Right lobe of liver (tissue), 6 donors: ENCODE data around the gene TSPYL2. TPM values are rescaled to one million over a fixed set of nuclear protein-coding genes. Genes with fewer than 3 reads are reported as not detected.

ENCODE experiments used
- ATAC-seq, 4 donors: fragments of 200-7000 bp; cut with Tn5 transposase; one replicate each; pipeline ENCODE4 v1.9.1; 2020; ENCODE audit warnings: mild to moderate bottlenecking in 4 of 4, moderate library complexity in 4 of 4
- DNase-seq, 3 donors: peaks; one replicate each; pipeline ENCODE4 v3.0.0-alpha.2; 2020
- H3K27ac ChIP-seq, 3 donors: fragments of 200-600 bp; one replicate each; pipeline ENCODE4 v1.8.0; 2022
- H3K27me3 ChIP-seq, 2 donors: fragments of 200-600 bp; one replicate each; pipeline ENCODE4 v1.8.0; 2022
- H3K36me3 ChIP-seq, 4 donors: fragments of 200-600 bp; sonication (generic) in 1 of 4; one replicate each; pipeline versions ENCODE4 v1.5.1 to v1.8.0; 2017 to 2022; ENCODE audit warnings: control low read depth in 1 of 4
- H3K4me1 ChIP-seq, 4 donors: fragments of 200-600 bp; sonication (generic) in 1 of 4; one replicate each; pipeline versions ENCODE4 v1.5.1 to v1.8.0; 2017 to 2022; ENCODE audit warnings: control low read depth in 1 of 4
- H3K4me3 ChIP-seq, 3 donors: fragments of 200-600 bp; one replicate each; pipeline ENCODE4 v1.8.0; 2022
- H3K9me3 ChIP-seq, 4 donors: fragments of 200-600 bp; sonication (generic) in 1 of 4; one replicate each; pipeline versions ENCODE4 v1.5.1 to v1.8.0; 2017 to 2022; ENCODE audit warnings: control low read depth in 1 of 4
- POLR2A ChIP-seq: fragments of 450-650 bp; IDR thresholded peaks from one replicate; pipeline ENCODE4 v1.6.1; 2017; ENCODE audit warnings: antibody characterized with exemption, mild to moderate bottlenecking
- WGBS: methylation state at CpG from one replicate; pipeline ENCODE4 v1.1.6; 2018; ENCODE audit warnings: low coverage, low lambda C conversion rate; ENCODE audit not compliant: insufficient coverage; ENCODE audit errors: missing lambda C conversion rate; 5-methylcytosine and 5-hydroxymethylcytosine counted together
- intact Hi-C, 2 donors: fragments of 100-400 bp; cut with DNase I; formaldehyde crosslinking; loops; one replicate each; pipeline versions ENCODE4 v1.11.2 to v1.14.1; 2022
- total RNA-seq, 6 experiments: library from RNA; depleted of rRNA in 2 of 6; stranded (reverse); fragments of >200 nt in 2 of 6; fragmentation: NEBNext Ultra II Directional in 3 of 6; extraction: Animal tissue kit (Norgen Biotek cat#: 25700) in 3 of 6; gene quantifications; one replicate each; pipeline versions ENCODE4 v1.1.0 to v1.2.4, GENCODE V29; 2016 to 2023
- TF ChIP-seq, protein P1 (sequence below), 4 donors: fragments of 200-600 bp in 3 of 4; fragments of 450-650 bp in 1 of 4; IDR thresholded peaks; one replicate each; pipeline versions ENCODE4 v1.5.1 to v1.8.0; 2016 to 2022; ENCODE audit warnings: antibody characterized with exemption in 4 of 4, mild to moderate bottlenecking in 2 of 4
- donor health status: DM: no; HTN: yes; CAD: no.
- donor health status: DM: no; HTN: no; CAD: no.
- donor health status: DM: no; HTN: no; CAD: no.
- donor health status: DM: no; HTN: yes; CAD: no.
- donor health status: DM: no; HTN: yes; CAD: no.

Gene TSPYL2
- total RNA-seq, 6 experiments from 2014 or later = 2.8 to 8.8 (median 4.9) TPM

DNA sequence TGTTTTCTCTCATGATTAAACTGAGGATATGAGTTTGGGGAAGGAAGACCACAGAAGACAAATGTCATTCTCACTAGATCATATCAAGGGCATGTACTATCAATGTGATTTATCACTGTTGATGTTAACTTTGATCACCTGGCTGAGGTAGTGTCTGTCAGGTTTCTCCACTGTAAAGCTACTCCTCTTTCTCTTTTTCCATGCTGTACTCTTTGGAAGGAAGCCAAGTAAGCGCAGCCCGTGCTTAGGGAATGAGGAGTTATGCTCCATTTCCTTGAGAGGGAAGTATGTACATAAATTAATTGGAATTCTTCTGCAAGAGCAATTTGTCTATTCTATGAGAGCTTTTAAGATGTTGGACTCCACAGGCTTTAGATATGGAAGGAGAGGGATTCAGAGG lies 7.8 kb downstream of the TSPYL2 start:
- TF ChIP-seq POLR2A = no peak
- TF ChIP-seq, protein P1, sequence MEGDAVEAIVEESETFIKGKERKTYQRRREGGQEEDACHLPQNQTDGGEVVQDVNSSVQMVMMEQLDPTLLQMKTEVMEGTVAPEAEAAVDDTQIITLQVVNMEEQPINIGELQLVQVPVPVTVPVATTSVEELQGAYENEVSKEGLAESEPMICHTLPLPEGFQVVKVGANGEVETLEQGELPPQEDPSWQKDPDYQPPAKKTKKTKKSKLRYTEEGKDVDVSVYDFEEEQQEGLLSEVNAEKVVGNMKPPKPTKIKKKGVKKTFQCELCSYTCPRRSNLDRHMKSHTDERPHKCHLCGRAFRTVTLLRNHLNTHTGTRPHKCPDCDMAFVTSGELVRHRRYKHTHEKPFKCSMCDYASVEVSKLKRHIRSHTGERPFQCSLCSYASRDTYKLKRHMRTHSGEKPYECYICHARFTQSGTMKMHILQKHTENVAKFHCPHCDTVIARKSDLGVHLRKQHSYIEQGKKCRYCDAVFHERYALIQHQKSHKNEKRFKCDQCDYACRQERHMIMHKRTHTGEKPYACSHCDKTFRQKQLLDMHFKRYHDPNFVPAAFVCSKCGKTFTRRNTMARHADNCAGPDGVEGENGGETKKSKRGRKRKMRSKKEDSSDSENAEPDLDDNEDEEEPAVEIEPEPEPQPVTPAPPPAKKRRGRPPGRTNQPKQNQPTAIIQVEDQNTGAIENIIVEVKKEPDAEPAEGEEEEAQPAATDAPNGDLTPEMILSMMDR (IDR thresholded peaks at IDR 0.05) = no peak
- H3K27ac ChIP-seq = no peak overlapping the region
- intact Hi-C loops = no loop called here
- 86% methylated on average over 1 of the region's 2 CpGs for WGBS
- ATAC-seq (no peak), DNase-seq (no peak)
- no peak overlapping the region for H3K4me3 ChIP-seq
- no peaks in the 10 kb centered on the region for H3K4me1 ChIP-seq
- H3K36me3 ChIP-seq = no peaks in the 10 kb centered on the region
- no peaks in the 10 kb centered on the region for H3K27me3 ChIP-seq
- no peaks in the 10 kb centered on the region for H3K9me3 ChIP-seq

DNA sequence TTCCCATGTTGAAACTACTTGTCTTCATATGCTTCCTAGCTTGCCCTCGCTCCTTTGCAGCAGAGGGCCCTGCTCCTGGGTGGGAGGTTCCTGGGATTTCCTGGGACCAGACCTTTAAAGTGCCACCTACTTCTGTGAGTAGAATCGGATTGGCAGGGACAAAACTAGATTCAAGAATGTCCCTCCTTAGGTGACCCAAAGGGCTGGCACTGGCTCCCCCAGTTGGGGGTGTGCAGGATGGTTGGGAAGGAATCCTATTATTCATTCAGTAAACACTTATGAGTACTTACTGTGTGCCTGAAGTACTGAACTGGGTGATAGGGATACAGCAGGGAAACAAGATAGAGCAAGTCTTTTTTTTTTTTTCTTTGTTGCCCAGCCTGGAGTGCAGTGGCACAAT lies 9.2 kb downstream of the TSPYL2 start:
- intact Hi-C loops = no loop called here
- ATAC-seq (no peak), DNase-seq (no peak)
- Histone ChIP-seq H3K36me3 (no peaks in the 10 kb centered on the region), H3K9me3 (no peaks in the 10 kb centered on the region), H3K4me3 (no peak overlapping the region), H3K27ac (no peak overlapping the region), H3K27me3 (no peaks in the 10 kb centered on the region), H3K4me1 (no peaks in the 10 kb centered on the region)
- 80% methylated on average over 2 of the region's 2 CpGs for WGBS
- TF ChIP-seq POLR2A = no peak
- TF ChIP-seq, protein P1 (IDR thresholded peaks at IDR 0.05) = no peak

DNA sequence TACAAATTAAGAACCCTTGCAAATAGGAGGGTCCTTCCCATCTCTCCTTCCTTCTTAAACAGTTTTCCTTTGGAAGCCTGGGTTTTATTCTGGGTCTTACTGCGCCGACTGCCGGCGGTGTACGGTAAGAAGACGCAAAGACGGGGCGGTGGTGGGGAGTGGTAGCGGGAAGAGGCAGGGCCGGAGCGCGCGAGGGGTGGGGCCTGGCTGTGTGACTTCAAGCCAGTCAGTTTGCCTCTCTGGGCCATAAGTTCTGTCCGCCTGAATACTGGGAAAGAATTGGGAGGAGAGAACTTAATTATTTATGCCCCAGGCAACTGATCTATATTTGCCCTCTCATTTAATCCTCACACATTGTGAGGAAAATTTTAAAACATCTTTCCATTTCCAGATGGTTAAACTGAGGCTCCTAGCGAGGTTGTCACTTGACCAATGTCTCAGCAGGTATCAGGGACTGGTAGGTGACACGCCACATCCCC lies 11.0 kb downstream of the TSPYL2 start:
- intact Hi-C loops = no loop called here
- Histone ChIP-seq H3K4me3 (peak overlapping the region; percentile 49 to 66 (median 60)), H3K27ac (peak overlapping the region; percentile 39 to 73 (median 68)), H3K36me3 (no peaks in the 10 kb centered on the region), H3K4me1 (no peaks in the 10 kb centered on the region), H3K9me3 (no peaks in the 10 kb centered on the region), H3K27me3 (no peaks in the 10 kb centered on the region)
- TF ChIP-seq POLR2A = no peak
- TF ChIP-seq, protein P1 (IDR thresholded peaks at IDR 0.05) = peak; percentile 38 to 50 (median 42)
- WGBS = 36% methylated on average over 16 of the region's 16 CpGs
- ATAC-seq (peak; percentile 72 to 79 (median 76)), DNase-seq (peak; percentile 72 to 81 (median 79))

DNA sequence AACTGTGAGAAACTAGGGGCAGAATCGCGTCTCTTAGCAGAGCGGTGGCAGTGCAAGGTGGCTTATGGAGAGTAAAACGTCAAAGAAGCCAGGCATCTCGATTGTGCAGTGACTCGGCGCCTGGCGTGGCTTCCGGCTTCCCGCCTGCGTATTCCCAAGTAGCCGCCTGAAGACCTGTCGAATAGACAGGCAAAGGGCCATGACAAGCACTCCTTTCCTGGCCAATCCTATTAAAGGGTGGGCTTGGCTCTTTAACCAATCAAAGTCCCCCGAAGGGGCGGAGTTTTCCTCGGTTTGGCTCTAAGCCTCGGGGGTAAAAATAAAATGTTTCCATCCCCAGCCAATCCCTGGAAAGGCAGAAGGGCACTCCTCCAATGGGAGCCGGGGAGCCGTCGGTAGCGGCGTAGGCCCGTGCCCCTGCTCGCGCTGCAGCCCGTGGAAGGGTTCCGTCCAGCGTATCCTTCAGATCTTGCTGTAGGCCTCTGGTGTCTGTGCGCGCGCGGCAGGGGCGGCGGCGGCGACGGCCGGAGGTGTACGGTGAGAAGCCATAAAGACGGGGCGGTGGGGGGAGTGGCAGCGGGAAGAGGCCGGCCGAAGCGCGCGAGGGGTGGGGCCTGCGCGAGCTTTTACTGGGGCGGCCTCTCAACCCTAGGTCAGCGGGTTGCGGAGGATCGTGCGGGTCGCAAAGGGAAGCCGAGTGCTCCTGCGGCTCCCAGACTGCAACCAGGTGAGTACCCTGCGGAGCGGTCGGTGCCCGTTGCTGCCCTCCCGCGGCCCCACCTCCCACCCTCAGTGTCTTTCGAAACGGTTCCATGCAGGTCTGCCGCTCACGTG lies 11.8 kb downstream of the TSPYL2 start, which contains the start of gene KANTR:
KANTR (plus strand) TSS at position 395 of the 834 bp plus-strand sequence. CDS start 30,131 bp downstream, outside the sequence.
- H3K9me3 ChIP-seq = no peaks in the 10 kb centered on the region
- ATAC-seq (peak; percentile 90 to 92 (median 90)), DNase-seq (peak; percentile 76 to 87 (median 83))
- no peaks in the 10 kb centered on the region for H3K36me3 ChIP-seq
- H3K27me3 ChIP-seq = no peaks in the 10 kb centered on the region
- peak within 1 kb of the TSS; percentile 64 to 73 (median 68) for H3K27ac ChIP-seq
- TF ChIP-seq, protein P1 (IDR thresholded peaks at IDR 0.05) = no peak
- TF ChIP-seq POLR2A = peak; percentile 76
- no peaks in the 10 kb centered on the region for H3K4me1 ChIP-seq
- peak within 1 kb of the TSS; percentile 49 to 66 (median 60) for H3K4me3 ChIP-seq
- WGBS = 21% methylated on average over 32 of the region's 67 CpGs
- intact Hi-C loops = no loop called here
